ENCODE measurements around the gene GPR17. TPM values are rescaled to one million over a fixed set of nuclear protein-coding genes. Genes with fewer than 3 reads are reported as not detected.
A peak's percentile ranks its signal among the peaks of the same experiment; 100 is the strongest.

GPR17 gene
- total RNA-seq, 1 donor from 2014 or later = not detected

DNA sequence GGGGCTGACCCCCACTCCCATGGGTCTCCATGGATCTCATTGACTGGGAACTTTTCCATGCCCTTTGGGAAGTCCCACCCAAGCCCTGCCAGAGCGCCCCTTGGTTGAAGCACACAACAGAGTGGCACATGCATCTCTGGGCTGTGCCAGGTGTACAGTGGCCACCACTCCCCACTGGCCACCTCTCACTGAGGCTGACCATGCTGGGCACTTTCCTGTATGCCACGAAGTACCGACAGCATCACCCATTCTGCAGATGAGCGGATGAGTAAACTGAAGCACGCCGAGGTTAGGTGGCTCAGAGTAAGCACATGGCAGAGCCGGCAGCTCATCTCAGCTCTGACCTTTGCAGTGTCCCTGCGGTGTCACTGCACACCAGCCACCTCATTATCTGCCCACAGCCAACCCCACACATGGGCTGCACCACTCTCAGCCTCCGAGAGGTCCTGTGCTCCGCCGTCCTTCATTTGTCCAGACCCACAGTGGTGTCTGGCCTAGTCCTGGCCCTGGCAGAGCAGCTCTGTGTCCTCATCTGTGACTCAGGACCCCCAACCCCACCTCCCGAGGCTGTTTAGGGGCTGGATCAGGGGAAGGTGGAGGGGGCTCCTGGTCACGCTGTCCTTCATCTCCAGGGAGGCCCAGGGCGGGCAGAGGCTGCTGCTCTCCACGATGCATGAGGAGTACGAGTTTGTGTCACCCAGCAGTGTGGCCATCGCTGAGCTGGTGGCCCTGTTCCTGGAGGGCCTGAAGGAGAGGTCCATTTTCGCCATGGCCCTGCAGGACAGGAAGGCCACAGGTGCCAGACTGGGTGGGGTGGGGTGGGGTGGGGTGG, 18.0 kb upstream of the GPR17 start:
- intact Hi-C loops (cut with DNase I) = no loop called here
- DNase-seq = peak; percentile 26
- no peak for ATAC-seq (ENCODE audit: poor library complexity)

DNA sequence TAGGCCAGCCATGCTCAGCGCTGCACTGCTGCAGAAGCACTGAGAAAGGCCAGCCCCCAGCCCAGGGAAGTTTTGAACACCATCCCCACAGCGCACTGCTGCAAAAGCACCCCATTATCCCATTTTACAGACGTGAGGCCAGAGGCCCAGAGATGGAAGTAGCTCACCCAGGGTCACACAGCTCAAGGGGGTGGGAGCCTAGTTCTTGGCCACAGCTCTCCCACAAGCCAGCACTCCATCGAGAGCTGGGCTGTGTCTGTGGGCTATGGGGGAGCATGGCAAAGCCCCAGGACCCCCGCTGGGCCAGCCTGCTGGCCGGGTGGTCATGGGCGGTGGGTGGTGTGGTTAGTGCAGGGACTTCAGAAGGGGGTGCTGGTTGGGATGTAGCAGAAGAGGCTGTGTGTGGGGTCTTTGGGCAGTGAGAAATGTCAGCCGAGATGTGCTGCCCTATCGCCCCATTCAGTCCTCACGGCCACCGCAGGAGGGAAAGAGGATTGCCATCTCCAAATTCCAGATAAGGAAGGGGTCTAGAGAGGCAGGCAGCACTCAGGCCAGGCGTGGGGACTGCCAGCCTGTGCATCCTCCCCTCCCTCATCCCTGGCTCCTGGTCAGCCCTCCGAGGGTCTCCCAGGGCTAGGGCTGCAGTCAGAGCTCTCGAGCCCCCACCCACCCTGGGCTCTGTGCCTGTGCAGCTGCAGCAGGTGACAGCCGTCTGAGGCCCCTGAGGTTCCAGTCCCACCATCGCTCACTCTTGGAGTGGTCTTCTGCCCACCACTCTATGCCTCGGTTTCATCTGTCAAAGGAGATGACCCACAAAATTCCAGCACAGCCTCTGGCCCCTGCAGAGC, 17.0 kb upstream of the GPR17 start:
- intact Hi-C loops (cut with DNase I) = no loop called here
- DNase-seq = peak; percentile 37
- ATAC-seq (ENCODE audit: poor library complexity) = no peak

DNA sequence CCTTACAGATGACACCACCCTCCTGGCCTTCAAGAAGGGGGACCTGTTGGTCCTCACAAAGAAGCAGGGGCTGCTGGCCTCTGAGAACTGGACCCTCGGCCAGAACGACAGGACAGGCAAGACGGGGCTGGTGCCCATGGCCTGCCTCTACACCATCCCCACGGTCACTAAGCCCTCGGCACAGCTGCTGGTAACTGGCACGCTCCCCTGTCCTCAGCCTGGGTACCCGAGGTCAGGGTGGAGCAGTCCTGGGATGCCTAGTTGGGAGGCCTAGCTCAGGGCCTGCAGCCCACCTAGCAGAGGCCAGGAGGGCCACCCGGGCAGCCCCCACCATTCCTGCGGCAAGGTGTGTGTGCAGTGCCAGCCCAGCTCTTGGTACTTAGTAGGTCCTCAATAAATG, 16.3 kb upstream of the GPR17 start:
- peak; percentile 27 for DNase-seq
- no peak for ATAC-seq (ENCODE audit: poor library complexity)
- intact Hi-C loops (cut with DNase I) = no loop called here

DNA sequence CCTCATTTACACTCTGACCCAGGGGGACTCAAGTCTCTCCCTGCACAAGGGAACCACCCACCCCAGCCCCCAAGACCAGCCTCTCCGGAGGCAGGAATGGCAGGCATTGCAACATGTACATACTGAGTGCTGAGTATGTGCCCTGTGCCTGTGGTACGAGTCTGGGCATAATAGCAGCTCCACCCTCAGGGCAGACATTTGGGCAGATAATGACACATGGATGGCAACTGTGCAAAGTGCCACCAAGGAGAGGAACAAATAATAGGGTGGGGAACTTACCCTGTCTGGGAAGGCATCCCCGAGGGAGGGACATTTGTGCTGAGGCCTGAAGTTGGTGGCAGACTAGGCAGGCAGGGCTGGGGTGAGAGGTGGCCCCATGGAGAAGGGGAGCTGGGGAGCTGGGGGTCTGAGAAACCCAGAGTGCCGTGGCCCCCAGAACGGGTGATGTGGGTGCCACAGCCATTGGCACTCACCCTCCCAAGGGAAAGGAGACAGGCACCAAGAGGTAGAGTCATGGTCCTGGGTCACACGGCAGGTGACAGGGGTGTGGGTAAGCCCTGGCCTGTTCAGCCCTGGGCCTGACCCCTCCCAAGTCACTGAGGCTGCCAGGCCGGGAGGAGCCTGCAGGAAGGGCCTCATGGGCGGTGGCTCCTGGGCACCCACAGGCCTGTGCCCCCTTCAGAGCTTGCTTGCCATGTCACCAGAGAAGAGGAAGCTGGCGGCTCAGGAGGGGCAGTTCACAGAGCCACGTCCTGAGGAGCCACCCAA, 15.7 kb upstream of the GPR17 start:
- intact Hi-C loops (cut with DNase I) = no loop called here
- ATAC-seq (ENCODE audit: poor library complexity) (peak; percentile 6), DNase-seq (peak; percentile 51)

DNA sequence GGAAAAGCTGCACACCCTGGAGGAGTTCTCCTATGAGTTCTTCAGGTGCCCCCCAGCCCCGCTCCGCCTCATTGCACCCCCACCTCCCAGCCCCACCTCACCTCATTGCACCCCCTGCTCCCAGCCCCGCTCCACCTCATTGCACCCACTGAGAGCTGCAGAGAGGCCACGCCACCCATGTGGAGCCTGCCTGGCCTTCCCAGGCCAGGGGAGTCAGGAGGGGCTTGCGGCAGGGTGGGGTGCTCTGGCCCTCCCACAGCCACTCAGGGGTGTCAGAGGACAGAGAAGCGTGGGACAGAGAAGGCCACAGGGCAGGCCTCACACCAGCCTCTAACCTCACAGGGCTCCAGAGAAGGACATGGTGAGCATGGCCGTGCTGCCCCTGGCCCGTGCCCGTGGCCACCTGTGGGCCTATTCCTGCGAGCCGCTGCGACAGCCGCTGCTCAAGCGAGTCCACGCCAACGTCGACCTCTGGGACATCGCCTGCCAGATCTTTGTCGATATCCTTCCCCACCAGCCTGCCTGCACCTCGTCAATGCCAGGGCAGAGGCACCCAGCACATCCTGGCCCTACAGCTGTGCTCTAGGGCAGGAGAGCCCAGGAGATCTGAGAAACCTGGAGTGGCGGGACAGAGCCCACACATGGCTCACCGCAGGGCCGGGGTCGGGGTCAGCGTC, 15.0 kb upstream of the GPR17 start:
- intact Hi-C loops (cut with DNase I) = no loop called here
- no peak for DNase-seq

DNA sequence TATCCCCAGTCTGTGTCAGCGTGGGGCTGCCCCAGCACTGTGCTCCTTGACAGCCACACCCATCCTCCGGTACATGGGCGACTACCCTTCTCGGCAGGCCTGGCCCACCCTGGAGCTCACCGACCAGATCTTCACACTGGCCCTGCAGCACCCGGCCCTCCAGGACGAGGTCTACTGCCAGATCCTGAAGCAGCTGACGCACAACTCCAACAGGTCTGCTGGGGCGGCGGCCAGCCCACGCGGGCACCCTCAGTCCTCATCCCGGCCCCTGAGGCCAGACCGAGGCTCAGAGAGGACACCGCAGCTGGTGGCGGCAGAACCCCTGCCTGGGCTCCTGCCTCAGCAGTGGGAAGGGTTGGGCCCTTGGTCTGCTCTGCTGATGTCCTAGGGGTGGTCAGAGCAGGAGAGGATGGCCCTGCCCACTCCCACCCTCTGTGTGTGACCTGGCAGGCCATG, 14.4 kb upstream of the GPR17 start:
- no peak for DNase-seq
- intact Hi-C loops (cut with DNase I) = no loop called here
- ATAC-seq (ENCODE audit: poor library complexity) = peak; percentile 14

More for the DNA sequence above, 15.0 kb upstream of the GPR17 start:
- peak; percentile 2 for ATAC-seq (ENCODE audit: poor library complexity)

DNA sequence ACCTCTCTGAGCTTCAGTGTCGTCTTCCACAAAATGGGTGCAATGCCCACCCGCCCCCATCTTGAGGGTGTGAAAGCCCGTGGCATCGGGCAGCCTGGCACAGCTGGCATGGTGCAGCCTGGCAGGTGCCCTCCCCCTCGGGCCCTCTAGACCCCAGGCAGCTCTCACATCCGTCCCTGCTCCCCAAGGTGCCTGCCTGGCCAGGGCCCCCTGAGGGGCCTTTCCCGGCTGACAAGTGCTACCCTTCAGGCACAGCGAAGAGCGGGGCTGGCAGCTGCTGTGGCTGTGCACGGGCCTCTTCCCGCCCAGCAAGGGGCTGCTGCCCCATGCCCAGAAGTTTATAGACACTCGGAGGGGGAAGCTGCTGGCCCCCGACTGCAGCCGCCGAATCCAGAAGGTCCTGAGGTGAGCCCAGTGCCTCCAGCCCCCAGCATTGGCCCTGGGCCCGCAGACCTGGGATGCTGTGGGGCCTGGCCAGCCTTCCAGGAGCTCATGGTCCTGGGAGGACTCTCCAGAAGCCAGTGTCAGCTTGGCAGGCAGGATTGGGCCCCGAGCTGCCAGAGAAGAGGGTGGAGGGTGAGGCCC, 13.9 kb upstream of the GPR17 start:
- intact Hi-C loops (cut with DNase I) = no loop called here
- DNase-seq = no peak
- ATAC-seq (ENCODE audit: poor library complexity) = peak; percentile 0

DNA sequence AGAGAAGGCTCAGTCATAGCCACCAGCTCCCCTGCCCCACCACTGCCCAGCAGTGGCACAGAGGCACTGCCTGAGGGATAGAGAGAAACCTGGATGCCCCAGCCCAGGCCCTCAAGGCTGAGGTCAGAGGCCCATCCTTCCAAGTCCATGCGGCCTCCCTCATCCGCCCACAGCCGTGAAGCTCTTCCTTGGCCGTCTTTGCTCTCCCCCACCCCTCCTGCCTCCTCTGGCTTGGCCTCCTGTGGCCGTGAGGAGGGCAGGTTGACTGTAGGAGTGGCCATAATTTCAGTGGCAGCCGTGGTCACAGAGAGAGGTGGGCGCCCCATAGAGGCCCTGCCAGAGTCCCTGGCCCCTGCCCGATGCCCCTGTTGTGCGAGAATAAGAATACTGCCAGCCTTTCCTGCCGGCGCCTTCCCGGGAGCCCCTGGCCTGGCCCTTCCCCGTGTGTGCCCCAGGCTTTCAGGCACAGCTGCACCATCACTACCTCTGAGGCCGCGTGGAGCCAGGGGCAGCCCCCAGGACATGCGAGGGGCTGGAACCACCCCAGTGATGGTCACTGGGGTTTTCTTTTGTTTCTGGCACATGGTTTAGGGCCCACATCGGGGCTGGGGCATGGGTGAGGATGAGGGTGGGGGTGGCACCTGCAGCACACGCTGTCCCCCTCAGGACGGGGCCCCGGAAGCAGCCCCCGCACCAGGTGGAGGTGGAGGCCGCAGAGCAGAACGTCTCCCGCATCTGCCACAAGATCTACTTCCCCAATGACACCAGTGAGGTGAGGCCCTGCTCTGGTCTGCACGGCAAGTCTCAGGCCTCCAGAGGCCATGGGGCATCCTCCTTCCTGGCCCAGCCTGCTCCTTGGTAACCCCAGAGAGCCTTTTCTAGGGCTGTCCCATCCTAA, 13.1 kb upstream of the GPR17 start:
- intact Hi-C loops (cut with DNase I) = no loop called here

DNA sequence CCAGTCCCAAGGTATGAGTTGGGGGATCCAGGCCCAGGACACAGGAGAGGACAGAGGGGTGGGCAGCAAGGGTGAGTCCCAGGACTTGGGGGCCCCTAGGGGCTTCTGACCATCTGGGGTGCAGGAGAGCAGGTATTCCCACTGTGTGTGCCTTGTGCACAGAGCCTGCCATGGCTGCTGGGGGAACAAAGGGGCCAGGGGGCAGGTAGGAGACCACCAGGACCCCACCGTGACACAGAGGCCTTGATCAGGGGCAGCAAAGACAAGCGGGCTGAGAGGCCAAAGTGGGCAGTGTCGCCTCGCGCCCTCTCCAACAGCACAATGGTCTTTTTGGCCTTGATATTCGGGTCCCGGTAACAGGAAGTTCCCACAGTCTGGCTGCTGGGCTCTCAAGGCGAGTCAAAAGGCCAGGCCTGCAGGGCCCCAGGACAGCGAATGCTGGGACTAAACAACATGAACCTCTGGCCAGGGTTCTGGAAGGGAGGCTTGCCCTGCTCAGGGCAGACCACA, 12.3 kb upstream of the GPR17 start:
- intact Hi-C loops (cut with DNase I) = no loop called here
- DNase-seq (no peak), ATAC-seq (ENCODE audit: poor library complexity) (no peak)

More for the DNA sequence above, 13.1 kb upstream of the GPR17 start:
- no peak for DNase-seq
- no peak for ATAC-seq (ENCODE audit: poor library complexity)

DNA sequence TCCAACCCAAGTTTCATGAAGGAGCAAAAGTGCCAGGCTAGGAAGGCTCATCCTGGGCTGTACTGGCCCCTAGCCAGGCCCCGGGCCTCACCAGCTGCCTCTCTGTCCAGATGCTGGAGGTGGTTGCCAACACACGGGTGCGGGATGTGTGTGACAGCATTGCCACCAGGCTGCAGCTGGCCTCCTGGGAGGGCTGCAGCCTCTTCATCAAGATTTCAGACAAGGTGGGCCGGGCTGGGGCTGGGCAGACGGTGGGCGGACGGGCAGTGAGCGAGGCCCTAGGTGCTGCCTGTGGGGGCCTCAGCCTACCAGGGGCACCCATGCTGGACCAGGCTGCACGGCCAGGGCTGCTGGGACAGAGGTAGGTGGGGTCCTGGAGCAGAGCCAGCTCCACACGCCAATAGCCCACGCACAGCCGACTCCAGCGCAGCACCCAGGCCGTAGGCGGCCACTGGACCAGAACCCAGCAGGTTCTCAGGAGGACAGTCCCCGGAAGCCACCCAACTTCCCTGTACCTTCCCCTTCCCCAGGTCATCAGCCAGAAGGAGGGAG, 11.8 kb upstream of the GPR17 start:
- ATAC-seq (ENCODE audit: poor library complexity) = no peak
- no peak for DNase-seq
- intact Hi-C loops (cut with DNase I) = no loop called here

DNA sequence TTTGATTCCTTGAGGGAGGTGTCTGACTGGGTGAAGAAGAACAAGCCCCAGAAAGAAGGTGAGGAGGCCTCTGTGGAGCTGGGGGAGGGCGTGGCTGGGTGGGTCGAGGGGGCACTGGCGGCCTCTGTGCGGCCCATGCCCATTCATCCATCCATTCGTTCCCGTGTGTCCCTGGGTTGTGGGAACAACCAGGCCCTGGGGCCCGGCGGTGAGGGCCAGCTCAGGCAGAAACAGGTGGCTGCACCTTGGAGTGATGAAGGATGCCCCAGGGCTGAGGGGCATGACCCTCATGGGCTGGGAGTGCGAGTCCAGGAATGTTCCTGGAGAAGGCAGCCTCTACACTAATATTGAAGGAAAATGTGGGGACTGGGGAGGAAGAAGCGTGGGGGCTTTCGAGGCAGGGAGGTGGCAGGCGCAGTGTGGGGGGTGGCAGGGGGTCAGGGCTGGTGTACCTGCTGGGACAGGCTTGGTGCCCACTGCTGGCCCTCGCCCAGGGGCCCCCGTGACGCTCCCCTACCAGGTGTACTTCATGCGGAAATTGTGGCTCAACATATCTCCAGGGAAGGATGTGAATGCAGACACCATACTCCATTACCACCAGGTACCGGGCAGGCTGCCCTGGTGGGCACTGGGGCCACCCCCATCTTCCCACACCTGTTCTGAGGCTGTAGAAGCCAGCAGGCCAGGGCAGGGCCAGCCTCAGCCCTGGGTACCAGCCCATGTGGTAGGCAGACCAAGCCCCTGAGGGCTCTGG, 11.2 kb upstream of the GPR17 start:
- DNase-seq = peak; percentile 37
- no peak for ATAC-seq (ENCODE audit: poor library complexity)
- intact Hi-C loops (cut with DNase I) = loop anchor here (5.0 kb wide), 1 partner anchor 42 kb away; the partner anchor contains the start of gene LIMS2

DNA sequence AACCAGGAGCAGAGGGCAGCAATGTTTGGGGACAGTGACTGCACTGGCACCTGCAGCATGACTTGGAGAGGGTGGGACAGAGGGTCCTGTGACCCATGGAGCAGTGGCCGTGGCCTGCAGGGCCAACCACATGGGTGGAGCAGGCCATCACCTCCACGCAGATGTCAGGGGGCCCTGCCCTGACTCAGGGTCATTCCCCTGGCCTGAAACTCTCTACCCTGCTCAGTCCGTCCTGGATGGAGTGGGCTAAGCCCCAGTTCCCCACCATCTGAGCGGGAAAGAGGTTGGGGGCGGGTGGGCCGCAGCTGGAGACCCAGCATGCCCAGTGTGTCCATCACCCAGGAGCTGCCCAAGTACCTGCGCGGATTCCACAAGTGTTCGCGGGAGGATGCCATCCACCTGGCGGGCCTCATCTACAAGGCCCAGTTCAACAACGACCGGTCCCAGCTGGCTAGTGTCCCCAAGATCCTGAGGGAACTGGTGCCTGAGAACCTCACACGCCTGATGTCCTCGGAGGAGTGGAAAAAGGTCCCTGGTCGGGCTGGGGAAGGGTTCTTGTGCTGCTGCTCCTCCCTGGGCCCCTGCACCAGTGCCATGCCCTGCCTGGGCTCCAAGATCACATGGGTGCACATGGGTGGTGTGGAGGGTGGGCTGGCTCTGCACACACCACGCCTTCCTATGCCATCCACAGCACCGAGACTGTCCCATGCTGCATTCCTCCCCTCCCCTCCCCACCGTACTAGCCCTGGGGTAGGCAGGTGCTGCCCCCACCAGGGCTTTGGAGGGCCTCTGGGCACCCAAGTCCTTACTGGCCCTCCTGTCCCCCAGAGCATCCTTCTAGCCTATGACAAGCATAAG, 10.3 kb upstream of the GPR17 start:
- DNase-seq = peak; percentile 37
- ATAC-seq (ENCODE audit: poor library complexity) = no peak
- intact Hi-C loops (cut with DNase I) = loop anchor here (5.0 kb wide), 1 partner anchor 42 kb away; the partner anchor contains the start of gene LIMS2

DNA sequence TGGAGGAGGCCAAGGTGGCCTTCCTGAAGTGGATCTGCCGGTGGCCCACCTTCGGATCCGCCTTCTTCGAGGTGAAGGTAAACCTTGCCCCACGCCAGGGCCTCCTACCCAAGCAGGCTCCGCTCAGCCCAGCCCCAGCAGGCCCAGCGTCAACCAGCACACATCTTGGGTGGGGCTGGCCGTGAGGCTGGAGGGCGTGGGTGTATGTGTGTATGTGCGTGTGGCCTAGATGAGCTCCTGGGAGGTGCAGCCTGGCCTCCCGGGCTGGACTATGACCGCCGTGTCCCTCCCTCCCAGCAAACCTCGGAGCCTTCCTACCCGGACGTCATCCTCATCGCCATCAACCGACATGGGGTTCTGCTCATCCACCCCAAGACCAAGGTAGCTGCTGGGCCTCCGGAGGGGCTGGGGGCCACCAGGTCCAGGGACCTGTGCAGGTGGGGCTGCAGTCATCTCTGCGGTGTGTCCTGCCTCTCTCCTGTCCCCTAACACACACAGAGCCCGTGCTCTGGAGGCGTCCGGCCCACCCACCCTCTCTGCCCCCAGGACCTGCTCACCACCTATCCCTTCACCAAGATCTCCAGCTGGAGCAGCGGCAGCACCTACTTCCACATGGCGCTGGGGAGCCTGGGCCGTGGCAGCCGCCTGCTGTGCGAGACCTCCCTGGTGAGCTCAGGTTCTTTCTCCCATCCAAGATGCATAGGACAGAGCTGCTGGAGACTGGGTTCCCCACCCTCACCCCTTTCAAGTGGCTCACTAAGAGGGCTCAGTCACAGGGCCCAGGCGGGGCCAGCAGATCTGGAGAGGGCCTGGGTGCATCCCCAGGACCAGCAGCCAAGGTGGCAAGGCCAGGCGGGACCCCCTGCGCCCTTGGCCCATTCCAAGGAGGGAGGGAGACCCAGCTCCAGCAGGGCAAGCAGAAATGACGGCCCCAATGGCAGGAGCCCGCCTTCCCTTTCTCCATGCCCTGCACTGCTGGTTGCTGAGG, 9.4 kb upstream of the GPR17 start:
- DNase-seq = no peak
- intact Hi-C loops (cut with DNase I) = loop anchor here (5.0 kb wide), 1 partner anchor 41 kb away; the partner anchor contains the start of gene LIMS2
- no peak for ATAC-seq (ENCODE audit: poor library complexity)

DNA sequence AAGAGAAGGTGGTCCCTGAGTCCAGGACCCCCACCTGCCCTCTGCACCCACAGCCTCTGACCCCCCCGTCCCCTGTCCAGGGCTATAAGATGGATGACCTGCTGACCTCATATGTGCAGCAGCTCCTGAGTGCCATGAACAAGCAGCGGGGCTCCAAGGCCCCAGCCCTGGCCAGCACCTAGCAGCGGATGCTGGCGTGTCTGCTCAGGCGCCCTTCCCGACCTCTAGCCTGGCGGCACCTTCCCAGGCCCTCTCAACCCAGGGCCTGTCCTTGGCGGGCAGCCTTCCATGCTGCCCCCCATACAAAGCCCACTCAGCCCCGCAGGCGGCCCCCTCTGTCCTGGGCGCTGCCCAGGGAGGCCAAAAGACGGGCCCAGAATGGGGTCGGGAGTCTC, 8.7 kb upstream of the GPR17 start:
- peak; percentile 1 for ATAC-seq (ENCODE audit: poor library complexity)
- intact Hi-C loops (cut with DNase I) = loop anchor here (5.0 kb wide), 1 partner anchor 40 kb away; the partner anchor contains the start of gene LIMS2
- DNase-seq = no peak

Measured in Right ventricle myocardium superior (tissue), 1 donor.